ENCODE results near the gene PEAK1. TPM values are rescaled to one million over a fixed set of nuclear protein-coding genes. Genes with fewer than 3 reads are reported as not detected.

PEAK1 gene
- total RNA-seq, 2 donors from 2014 or later = 25.4 to 38.4 TPM

DNA sequence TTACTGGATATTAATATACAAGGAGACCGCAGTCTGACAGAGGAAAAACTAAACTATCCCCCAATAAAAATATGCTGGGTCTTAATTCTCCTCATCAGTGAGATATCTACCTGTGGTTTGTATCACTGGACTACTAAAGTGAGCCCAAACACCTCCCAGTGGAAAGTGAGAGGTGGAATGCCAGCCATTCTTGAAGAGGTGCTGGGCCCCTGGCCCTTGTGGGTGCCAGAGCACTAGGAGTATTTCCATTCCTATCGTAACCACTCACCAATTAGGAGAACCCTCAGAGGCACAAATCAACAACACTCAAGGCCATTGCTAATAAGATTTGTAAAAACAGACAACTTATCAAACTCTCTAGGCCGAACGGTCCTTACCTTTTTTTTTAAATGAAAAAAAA lies 227.5 kb downstream of the PEAK1 start:
- no peaks in the 10 kb centered on the region for H3K9me3 Mint-ChIP-seq
- Histone ChIP-seq H3K9ac (ENCODE audit: extremely low read depth, low read length, poor library complexity, severe bottlenecking) (no peak overlapping the region), H3K4me3 (ENCODE audit: low read length) (no peak overlapping the region), H3K36me3 (ENCODE audit: control insufficient read depth, insufficient read depth, low read length) (no peaks in the 10 kb centered on the region), H3K9me3 (ENCODE audit: control insufficient read depth, low read length) (no peaks in the 10 kb centered on the region), H3K27me3 (ENCODE audit: control insufficient read depth, insufficient read depth, low read length, poor library complexity, severe bottlenecking) (no peaks in the 10 kb centered on the region), H3K27ac (ENCODE audit: low read depth, low read length) (no peak overlapping the region), H3K4me1 (ENCODE audit: control insufficient read depth, insufficient read depth, low read length) (no peaks in the 10 kb centered on the region)
- H3K27me3 Mint-ChIP-seq (ENCODE audit: insufficient read depth) = no peaks in the 10 kb centered on the region
- H3K4me3 Mint-ChIP-seq = no peak overlapping the region
- 94% methylated on average over 2 of the region's 4 CpGs; no CpG with 5 or more reads in 1 of the 2 experiments for WGBS, 2 experiments (ENCODE audit: insufficient coverage in 1 of 2, insufficient read length in 1 of 2)
- TF ChIP-seq, protein P1, sequence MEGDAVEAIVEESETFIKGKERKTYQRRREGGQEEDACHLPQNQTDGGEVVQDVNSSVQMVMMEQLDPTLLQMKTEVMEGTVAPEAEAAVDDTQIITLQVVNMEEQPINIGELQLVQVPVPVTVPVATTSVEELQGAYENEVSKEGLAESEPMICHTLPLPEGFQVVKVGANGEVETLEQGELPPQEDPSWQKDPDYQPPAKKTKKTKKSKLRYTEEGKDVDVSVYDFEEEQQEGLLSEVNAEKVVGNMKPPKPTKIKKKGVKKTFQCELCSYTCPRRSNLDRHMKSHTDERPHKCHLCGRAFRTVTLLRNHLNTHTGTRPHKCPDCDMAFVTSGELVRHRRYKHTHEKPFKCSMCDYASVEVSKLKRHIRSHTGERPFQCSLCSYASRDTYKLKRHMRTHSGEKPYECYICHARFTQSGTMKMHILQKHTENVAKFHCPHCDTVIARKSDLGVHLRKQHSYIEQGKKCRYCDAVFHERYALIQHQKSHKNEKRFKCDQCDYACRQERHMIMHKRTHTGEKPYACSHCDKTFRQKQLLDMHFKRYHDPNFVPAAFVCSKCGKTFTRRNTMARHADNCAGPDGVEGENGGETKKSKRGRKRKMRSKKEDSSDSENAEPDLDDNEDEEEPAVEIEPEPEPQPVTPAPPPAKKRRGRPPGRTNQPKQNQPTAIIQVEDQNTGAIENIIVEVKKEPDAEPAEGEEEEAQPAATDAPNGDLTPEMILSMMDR (conservative IDR thresholded peaks at IDR 0.05) = no peak
- no peaks in the 10 kb centered on the region for H3K36me3 Mint-ChIP-seq (ENCODE audit: low read depth)
- no peak for DNase-seq
- no peak overlapping the region for H3K27ac Mint-ChIP-seq
- H3K4me1 Mint-ChIP-seq = peaks cover 4% of the 10 kb centered on the region

DNA sequence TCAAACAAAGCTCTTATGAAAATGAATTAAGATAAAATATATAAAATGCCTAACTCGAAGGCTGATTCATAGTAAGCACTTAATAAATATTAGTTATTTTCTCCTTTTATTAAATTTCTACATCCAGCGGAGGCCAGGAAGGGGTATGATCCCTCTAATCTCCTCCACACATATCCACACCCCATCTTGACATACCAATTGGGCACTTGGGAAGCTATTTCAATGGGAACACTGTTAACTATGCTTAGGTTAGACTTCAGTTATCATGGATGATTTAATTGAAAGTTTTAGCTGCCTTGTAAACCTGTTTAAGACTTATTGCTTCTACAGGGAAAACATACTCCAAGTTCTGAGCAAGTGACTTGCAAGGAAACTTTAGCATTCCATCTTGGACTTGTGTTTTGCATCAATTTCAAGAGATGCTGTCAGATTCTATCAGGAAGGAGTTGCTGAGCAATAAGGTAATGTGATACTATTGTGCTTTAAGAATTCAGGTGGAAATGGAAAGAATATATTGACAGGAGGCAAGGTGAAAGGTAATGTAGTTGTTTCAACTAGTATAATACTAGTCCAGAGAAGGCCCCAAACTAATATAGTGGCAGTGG lies 228.6 kb downstream of the PEAK1 start:
- H3K9ac ChIP-seq (ENCODE audit: extremely low read depth, low read length, poor library complexity, severe bottlenecking) = no peak overlapping the region
- no peaks in the 10 kb centered on the region for H3K9me3 ChIP-seq (ENCODE audit: control insufficient read depth, low read length)
- peaks cover 15% of the 10 kb centered on the region for H3K4me1 Mint-ChIP-seq
- H3K27ac Mint-ChIP-seq = no peak overlapping the region
- no peak overlapping the region for H3K27ac ChIP-seq (ENCODE audit: low read depth, low read length)
- H3K9me3 Mint-ChIP-seq = no peaks in the 10 kb centered on the region
- peaks cover 7% of the 10 kb centered on the region for H3K4me1 ChIP-seq (ENCODE audit: control insufficient read depth, insufficient read depth, low read length)
- no peaks in the 10 kb centered on the region for H3K27me3 Mint-ChIP-seq (ENCODE audit: insufficient read depth)
- no peaks in the 10 kb centered on the region for H3K36me3 Mint-ChIP-seq (ENCODE audit: low read depth)
- TF ChIP-seq, protein P1 (conservative IDR thresholded peaks at IDR 0.05) = no peak
- H3K4me3 Mint-ChIP-seq = no peak overlapping the region
- 100% methylated on average over 1 of the region's 2 CpGs; no CpG with 5 or more reads in 1 of the 2 experiments for WGBS, 2 experiments (ENCODE audit: insufficient coverage in 1 of 2, insufficient read length in 1 of 2)
- no peak overlapping the region for H3K4me3 ChIP-seq (ENCODE audit: low read length)
- no peaks in the 10 kb centered on the region for H3K36me3 ChIP-seq (ENCODE audit: control insufficient read depth, insufficient read depth, low read length)
- H3K27me3 ChIP-seq (ENCODE audit: control insufficient read depth, insufficient read depth, low read length, poor library complexity, severe bottlenecking) = no peaks in the 10 kb centered on the region
- DNase-seq = no peak

DNA sequence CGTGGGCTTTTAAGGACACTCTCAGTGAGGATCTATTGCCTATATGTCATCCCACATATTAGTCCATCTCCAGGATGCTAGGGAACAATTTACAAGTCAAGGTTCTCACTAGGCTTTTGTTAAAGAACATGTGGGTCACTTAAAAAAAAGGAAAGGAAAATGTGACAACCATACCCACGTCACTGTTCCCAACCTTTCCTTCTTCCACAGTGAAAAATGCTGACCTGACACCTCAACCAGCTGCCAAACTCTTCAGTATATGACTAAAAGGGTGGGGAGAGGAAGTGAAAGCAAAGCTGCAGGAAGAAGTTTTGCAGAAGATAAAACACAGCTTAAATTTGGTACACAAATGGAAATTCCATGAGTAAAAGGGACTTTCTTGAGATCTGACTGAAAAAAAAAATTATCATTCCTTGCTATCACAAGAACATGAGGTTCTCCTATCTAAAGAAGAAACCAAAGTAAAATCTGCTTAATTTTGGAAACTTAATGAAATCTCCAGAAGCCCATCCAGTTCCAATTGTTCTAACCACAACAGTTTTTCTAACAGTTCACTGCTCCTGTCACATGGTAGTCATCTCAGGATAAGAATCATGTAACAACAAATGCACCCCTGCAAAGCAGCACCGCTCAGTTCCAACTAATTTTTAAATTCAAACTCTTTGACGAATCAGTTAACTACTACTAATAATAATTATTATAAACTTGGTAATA lies 232.0 kb downstream of the PEAK1 start:
- peaks cover 29% of the 10 kb centered on the region for H3K4me1 Mint-ChIP-seq

More for the DNA sequence above, 232.0 kb downstream of the PEAK1 start:
- Histone ChIP-seq H3K27me3 (ENCODE audit: control insufficient read depth, insufficient read depth, low read length, poor library complexity, severe bottlenecking) (no peaks in the 10 kb centered on the region), H3K4me3 (ENCODE audit: low read length) (no peak overlapping the region), H3K9ac (ENCODE audit: extremely low read depth, low read length, poor library complexity, severe bottlenecking) (no peak overlapping the region), H3K9me3 (ENCODE audit: control insufficient read depth, low read length) (no peaks in the 10 kb centered on the region), H3K4me1 (ENCODE audit: control insufficient read depth, insufficient read depth, low read length) (peaks cover 12% of the 10 kb centered on the region), H3K36me3 (ENCODE audit: control insufficient read depth, insufficient read depth, low read length) (no peaks in the 10 kb centered on the region), H3K27ac (ENCODE audit: low read depth, low read length) (no peak overlapping the region)
- 93% methylated on average over 3 of the region's 4 CpGs; no CpG with 5 or more reads in 1 of the 2 experiments for WGBS, 2 experiments (ENCODE audit: insufficient coverage in 1 of 2, insufficient read length in 1 of 2)
- Mint-ChIP-seq H3K27me3 (ENCODE audit: insufficient read depth) (no peaks in the 10 kb centered on the region), H3K36me3 (ENCODE audit: low read depth) (no peaks in the 10 kb centered on the region), H3K4me3 (no peak overlapping the region), H3K9me3 (no peaks in the 10 kb centered on the region), H3K27ac (no peak overlapping the region)
- DNase-seq = no peak
- TF ChIP-seq, protein P1 (conservative IDR thresholded peaks at IDR 0.05) = no peak

Measured in endodermal cell (in vitro differentiated cells).